ENCODE results near the gene ANKRD36.
A peak's percentile ranks its signal among the peaks of the same experiment; 100 is the strongest.
"Not testable (repeated sequence)": the region's sequence is repeated elsewhere in the genome, so short reads cannot be mapped to it uniquely, and the experiment has no call there.

The ANKRD36 gene

DNA sequence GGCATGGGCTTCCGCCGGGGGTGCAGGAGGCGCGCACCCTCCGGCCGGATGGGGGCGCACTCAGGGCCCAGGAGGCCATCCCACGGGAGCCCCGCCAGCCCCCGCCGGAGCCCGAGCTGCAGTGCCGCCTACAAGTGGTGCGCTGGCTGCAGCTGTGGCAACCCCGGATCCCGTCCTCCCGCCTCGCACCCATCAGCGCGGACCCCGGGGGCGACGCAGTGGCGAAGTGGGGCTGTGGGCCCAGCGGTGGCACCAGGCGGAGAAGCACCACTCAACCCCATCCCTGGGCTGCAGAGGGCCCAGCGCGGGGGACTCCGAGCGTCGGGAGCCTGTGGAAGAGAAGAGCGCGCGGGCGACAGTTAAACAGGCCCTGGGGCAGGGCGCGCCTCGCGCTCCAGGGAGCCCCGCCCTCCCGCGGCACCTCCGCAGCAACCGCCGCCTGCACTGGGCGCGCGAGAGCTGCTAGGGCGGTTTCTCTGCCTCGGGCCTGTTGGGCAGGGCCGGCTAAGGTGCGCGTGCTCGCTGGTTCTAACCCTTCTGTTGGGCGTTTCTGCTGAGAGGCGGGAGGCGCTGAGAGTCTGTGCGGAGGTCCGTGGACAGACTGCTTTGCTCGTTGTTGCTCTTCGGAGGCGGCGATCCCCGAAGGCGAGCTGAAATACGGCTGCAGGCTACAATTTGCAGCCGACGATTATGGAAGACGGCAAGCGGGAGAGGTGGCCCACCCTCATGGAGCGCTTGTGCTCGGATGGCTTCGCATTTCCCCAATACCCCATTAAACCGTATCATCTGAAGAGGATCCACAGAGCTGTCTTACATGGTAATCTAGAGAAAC, at the start of gene ANKRD36 (continued):
- TF ChIP-seq SP3 (tag by site-specific recombination; IDR thresholded peaks at IDR 0.05) = peak; percentile 31
- peak; percentile 42; the same call in 1 of the 2 replicates for TF ChIP-seq ZNF660 (tag by site-specific recombination; IDR thresholded peaks at IDR 0.05)

- H3K36me3 ChIP-seq (ENCODE audit: control insufficient read depth in 2 of 2, insufficient read depth in 1 of 2, low read length in 2 of 2); H3K27ac ChIP-seq (ENCODE audit: extremely low read depth, low read depth, low read length); POLR2A ChIA-PET; H3K4me3 ChIP-seq (ENCODE audit: low read depth, low read length); H3K4me1 ChIP-seq (ENCODE audit: control insufficient read depth, insufficient read depth, low read length); H3K9me3 ChIP-seq (ENCODE audit: control insufficient read depth, insufficient read depth, low read depth, low read length); CTCF ChIA-PET: not testable (repeated sequence)
These were observed 46.9 kb upstream of the ANKRD36 start for GRCh38 chr2:97066030-97066429.

GRCh38 chr2:97067279-97068004, 45.5 kb upstream of the ANKRD36 start:
- POLR2A ChIA-PET = interaction anchor here (0.5 kb wide), 1 partner anchor 199 kb away, joined by 3 read pairs; no protein-coding TSS in a partner anchor
- TF ChIP-seq ZNF571 (tag by site-specific recombination; IDR thresholded peaks at IDR 0.05) (no peak), SCRT1 (tag by site-specific recombination; IDR thresholded peaks at IDR 0.05; ENCODE audit: borderline replicate concordance) (no peak), ZFP69B (tag by site-specific recombination; IDR thresholded peaks at IDR 0.05) (no peak), KLF16 (tag by site-specific recombination; IDR thresholded peaks at IDR 0.05) (no peak), ZNF777 (tag by site-specific recombination; IDR thresholded peaks at IDR 0.05; ENCODE audit: borderline replicate concordance) (no peak), ZNF10 (tag by site-specific recombination; IDR thresholded peaks at IDR 0.05) (no peak), MEIS1 (CRISPR knock-in tag; IDR thresholded peaks at IDR 0.05; ENCODE audit: borderline replicate concordance) (no peak), ZNF521 (tag by site-specific recombination; IDR thresholded peaks at IDR 0.05) (no peak), ZNF324 (tag by site-specific recombination; IDR thresholded peaks at IDR 0.05) (no peak), ZNF423 (tag by site-specific recombination; IDR thresholded peaks at IDR 0.05) (no peak)
- TF ChIP-seq, protein P1, sequence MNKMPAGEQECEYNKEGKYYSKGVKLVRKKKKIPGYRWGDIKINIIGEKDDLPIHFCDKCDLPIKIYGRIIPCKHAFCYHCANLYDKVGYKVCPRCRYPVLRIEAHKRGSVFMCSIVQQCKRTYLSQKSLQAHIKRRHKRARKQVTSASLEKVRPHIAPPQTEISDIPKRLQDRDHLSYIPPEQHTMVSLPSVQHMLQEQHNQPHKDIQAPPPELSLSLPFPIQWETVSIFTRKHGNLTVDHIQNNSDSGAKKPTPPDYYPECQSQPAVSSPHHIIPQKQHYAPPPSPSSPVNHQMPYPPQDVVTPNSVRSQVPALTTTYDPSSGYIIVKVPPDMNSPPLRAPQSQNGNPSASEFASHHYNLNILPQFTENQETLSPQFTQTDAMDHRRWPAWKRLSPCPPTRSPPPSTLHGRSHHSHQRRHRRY (tag by site-specific recombination; IDR thresholded peaks at IDR 0.05) = no peak
- TF ChIP-seq, protein P2, sequence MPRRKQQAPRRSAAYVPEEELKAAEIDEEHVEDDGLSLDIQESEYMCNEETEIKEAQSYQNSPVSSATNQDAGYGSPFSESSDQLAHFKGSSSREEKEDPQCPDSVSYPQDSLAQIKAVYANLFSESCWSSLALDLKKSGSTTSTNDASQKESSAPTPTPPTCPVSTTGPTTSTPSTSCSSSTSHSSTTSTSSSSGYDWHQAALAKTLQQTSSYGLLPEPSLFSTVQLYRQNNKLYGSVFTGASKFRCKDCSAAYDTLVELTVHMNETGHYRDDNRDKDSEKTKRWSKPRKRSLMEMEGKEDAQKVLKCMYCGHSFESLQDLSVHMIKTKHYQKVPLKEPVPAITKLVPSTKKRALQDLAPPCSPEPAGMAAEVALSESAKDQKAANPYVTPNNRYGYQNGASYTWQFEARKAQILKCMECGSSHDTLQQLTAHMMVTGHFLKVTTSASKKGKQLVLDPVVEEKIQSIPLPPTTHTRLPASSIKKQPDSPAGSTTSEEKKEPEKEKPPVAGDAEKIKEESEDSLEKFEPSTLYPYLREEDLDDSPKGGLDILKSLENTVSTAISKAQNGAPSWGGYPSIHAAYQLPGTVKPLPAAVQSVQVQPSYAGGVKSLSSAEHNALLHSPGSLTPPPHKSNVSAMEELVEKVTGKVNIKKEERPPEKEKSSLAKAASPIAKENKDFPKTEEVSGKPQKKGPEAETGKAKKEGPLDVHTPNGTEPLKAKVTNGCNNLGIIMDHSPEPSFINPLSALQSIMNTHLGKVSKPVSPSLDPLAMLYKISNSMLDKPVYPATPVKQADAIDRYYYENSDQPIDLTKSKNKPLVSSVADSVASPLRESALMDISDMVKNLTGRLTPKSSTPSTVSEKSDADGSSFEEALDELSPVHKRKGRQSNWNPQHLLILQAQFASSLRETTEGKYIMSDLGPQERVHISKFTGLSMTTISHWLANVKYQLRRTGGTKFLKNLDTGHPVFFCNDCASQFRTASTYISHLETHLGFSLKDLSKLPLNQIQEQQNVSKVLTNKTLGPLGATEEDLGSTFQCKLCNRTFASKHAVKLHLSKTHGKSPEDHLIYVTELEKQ (tag by site-specific recombination; IDR thresholded peaks at IDR 0.05; ENCODE audit: borderline replicate concordance) = no peak
- TF ChIP-seq, protein P3, sequence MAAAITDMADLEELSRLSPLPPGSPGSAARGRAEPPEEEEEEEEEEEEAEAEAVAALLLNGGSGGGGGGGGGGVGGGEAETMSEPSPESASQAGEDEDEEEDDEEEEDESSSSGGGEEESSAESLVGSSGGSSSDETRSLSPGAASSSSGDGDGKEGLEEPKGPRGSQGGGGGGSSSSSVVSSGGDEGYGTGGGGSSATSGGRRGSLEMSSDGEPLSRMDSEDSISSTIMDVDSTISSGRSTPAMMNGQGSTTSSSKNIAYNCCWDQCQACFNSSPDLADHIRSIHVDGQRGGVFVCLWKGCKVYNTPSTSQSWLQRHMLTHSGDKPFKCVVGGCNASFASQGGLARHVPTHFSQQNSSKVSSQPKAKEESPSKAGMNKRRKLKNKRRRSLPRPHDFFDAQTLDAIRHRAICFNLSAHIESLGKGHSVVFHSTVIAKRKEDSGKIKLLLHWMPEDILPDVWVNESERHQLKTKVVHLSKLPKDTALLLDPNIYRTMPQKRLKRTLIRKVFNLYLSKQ (tag by site-specific recombination; IDR thresholded peaks at IDR 0.05; ENCODE audit: borderline replicate concordance) = no peak
- H3K9me3 ChIP-seq (ENCODE audit: control insufficient read depth, insufficient read depth, low read depth, low read length) = no peaks in the 10 kb centered on the region
- H3K36me3 ChIP-seq (ENCODE audit: control insufficient read depth in 2 of 2, insufficient read depth in 1 of 2, low read length in 2 of 2) = no peaks in the 10 kb centered on the region
- CTCF ChIA-PET = interaction anchor here (0.9 kb wide), 1 partner anchor 40 kb away, joined by 3 read pairs; no protein-coding TSS in a partner anchor
- H3K4me1 ChIP-seq (ENCODE audit: control insufficient read depth, insufficient read depth, low read length) = no peaks in the 10 kb centered on the region
- no peak overlapping the region for H3K4me3 ChIP-seq (ENCODE audit: low read depth, low read length)
- no peak overlapping the region for H3K27ac ChIP-seq (ENCODE audit: extremely low read depth, low read depth, low read length)

All from HEK293 (cell line).